ENCODE measurements around the gene SS18L1.

SS18L1 gene

DNA sequence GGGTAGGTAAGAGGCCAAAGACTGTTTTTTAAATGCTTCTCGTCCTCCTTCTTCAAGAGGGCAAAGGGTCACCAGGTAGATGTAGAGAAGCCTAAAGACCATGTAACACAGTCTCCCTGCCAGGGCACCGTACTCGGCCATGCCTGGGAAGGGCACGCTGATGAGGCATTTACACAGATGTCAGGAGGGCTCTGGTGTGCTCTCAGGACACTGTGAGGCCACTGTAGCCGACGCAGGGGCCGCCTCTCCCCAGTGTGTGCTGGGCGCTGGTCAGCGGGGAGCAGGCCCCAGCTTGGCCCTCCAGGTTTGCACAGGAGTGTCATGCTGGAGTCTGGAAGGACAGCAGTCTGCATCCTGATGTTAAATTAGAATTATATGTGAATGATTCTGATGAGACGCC is 32.1 kb downstream of the SS18L1 start:
- no peak for DNase-seq

- no peak for DNase-seq
Observed at GRCh38 chr20:62176866-62177265, 33.3 kb downstream of the SS18L1 start.

DNA sequence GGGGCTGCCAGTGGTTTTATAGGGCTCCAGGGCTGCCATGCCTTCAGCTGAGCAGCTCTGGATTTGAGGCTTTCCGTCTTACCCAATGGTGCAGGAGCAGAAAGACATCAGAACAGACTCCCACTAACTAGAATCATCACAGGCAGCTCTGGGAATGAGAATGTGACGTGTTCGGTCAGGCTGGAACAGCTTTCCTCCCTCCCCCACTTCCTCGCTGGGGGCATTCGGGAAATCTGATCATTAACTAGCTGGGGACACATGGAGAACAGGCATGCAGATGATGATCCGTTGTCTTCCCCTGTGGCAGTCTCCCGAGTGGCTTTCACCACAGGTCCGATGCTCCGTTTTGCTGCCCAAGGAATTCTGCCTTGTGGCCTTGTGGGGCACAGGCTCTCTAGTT is 33.7 kb downstream of the SS18L1 start:
- no peak for DNase-seq

DNA sequence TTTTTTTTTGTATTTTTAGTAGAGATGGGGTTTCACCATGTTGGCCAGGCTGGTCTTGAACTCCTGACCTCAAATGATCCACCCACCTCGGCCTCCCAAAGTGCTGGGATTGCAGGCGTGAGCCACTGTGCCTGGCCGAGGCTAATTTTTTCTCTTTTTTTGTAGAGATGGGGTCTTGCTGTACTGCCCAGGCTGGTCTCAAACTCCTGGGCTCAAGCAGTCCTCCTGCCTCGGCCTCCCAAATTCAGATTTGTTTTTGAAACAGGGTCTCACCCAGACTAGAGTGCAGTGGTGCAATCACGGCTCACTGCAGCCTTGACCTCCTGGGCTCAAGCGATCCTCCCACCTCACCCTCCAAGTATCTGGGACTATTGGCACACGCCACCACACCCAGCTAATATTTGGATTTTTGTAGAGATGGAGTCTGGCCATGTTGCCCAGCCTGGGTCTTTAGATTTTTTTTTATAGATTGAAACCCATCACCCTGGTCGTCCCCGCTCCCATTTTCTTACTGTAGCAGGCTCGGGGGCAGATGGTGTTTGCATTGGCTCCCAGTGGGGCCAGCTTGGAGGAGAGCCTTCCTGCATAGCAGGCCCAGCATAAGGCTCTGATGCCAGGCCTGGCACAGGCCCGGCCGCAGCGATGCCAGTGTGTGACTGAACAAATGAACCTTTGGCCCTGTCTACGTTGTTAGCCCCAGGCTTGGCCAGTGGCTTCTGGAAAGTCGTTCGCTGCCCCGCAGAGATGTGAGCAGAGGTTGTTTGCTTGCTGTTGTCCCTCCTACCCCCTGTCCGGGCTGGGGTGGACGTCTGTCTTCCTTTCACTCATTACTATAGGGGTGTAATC is 35.0 kb downstream of the SS18L1 start:
- no peak for DNase-seq

- DNase-seq = no peak
Observed at GRCh38 chr20:62179162-62179504, 35.6 kb downstream of the SS18L1 start.

DNA sequence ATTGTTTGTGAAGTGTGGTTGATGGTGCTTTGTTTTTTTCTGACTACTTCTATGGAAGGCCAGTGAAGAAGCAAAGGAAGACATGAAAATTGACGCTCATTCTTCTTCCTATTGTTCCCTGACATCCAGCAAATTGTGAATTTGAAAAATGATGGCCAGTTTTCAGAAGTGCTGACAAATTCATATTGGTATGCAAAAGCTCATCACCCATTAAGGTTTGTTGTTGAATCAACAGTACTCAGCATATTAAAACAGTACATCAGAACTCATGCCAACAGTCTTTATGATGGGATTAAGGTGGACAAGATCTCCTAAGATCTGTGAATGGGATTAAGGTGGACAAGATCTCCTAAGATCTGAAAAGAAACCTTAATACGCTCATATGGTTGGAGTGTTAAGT is 38.2 kb downstream of the SS18L1 start:
- no peak for DNase-seq

DNA sequence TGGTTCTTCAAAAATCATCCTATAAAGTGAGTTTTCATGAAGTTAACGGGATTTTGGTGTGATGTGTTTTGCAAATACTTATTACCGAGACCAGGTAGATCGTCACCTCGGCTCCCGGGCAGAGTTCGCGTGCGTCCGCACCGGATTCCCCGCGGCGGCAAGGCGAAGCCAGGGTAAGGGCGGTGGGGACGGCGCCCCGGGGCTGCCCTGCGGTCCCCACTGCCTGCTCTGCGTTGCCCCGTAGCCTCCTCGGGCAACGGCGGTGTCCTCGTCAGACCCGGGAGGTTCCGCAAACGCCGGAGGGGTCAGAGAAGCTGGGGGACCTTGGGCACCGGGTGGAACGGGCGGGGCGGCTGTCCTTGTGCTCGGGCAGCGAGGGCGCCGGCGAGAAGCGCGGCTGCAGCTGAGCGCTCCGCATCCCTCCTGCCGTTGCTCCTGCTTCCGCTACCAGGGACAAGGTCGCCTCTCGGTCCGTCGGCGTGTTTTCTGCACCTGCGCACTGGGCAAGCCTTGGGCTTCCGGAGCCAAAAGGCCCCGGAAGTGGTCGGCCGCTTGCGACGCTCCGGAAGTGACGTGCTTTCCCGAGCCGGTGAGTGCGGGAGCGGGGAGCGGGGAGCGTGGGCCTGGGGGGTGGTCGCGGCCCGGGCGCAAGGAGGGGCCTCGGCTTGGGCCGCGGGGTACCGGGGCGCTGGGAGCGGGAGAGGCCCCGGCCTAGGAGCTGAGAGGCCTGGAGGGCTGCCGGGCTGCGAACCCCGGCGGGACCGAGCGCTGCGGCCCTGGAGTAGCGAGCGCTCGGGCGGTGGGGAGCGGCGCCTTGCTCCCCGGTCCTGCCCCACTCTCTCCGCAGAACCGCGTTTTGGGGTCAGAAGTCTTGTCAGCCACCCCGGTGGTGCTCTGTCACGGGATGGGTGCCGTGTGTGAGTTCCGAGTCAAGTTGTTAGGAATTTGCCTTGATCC is 39.2 kb downstream of the SS18L1 start, which contains the start of gene MTG2:
TSS of gene MTG2 (plus strand) at position 560 of the 957 bp plus-strand sequence. CDS start 10,393 bp downstream, outside the sequence.
- DNase-seq = peak; percentile 95

DNA sequence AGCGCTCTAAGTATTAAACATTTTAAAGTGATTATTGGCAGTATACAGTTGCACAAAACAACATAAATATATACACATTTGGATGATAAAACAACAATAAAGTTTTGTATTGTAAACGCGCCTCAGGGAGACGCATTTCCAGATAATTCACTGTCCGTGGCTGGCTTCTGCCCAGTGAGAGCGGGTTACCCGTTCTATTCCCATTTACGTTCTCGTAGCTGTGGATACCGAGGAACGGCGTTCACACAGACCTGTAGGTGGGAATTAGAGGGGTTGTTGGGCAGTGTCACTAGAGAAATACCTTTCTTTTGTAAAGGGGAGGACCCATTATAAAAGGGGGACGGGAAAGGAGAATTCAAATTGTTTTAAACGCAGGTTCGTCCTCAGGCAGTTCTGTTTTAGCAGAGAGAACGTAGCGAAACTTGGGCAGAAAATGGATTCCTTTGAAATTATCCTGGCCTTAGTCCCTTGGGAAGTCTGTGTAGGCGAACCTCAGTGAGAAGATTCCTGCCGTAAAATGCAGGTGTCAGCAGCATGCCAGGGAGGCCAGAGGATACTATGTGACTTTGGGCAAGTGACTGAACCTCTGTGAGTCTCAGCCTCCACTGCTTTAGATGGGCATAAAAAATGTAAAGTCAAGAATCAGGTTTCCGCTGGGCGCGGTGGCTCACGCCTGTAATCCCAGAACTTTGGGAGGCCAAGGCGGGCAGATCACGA is 40.0 kb downstream of the SS18L1 start:
- DNase-seq = no peak

DNA sequence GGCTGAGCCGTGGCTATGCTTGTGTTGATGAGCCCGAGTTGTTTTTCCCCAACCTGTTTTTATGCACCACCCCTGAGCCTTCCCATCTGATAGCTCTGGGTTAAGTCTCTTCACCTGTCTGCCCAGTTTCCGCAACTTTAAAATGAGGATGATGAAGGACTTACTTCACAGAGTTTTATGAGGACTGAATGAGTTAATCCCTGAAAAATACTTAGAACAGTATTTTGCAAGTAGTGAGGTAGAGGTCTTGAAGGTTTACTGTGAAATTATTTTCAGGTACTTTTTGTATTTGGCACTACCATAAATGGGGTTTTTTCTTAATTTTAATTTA is 42.5 kb downstream of the SS18L1 start:
- DNase-seq = no peak

DNA sequence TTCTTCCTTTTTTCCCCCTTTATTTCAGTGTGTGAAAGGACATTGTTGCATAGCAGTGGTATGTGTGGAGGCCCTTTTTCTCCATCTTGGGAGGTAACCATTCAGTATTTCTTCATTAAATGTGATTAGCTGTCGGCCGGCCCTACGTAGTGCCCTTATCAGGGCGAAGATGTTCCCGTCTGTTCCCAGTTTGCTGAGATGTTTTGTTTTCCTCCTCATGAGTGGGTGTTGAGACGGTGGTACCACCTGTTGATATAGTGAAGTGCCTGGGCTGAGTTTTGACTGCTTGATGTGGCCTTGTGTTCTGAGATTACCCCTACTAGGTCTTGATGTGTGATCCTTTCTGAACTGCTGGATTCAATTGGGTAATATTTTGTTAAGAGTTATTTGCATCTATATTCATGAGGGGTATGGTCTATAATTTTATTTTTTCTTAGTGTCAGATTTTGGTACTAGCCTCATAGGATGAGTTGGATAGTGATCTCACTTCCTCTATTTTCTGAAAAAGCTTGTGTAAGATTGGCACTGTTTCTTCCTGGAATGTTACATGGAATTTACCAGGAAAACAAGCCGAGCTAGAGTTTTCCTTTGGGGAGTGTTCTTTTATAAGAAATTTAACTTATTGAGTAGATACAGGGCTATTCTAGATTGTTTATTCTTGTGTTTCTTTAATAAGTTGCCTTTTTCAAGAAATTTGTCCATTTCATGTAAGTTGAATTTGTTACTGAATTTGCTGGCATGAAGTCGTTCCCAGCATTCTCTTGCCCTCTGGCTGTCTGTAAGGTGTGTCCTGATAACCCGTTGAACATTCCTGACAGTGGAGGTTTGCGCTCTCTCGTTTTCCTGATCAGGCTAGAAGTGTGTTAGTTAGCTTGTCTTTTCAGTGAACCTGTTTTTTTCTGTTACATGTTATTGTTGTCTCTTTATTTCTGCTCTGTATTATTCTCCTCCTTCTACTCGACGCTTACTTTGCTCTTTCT is 43.6 kb downstream of the SS18L1 start:
- no peak for DNase-seq

DNA sequence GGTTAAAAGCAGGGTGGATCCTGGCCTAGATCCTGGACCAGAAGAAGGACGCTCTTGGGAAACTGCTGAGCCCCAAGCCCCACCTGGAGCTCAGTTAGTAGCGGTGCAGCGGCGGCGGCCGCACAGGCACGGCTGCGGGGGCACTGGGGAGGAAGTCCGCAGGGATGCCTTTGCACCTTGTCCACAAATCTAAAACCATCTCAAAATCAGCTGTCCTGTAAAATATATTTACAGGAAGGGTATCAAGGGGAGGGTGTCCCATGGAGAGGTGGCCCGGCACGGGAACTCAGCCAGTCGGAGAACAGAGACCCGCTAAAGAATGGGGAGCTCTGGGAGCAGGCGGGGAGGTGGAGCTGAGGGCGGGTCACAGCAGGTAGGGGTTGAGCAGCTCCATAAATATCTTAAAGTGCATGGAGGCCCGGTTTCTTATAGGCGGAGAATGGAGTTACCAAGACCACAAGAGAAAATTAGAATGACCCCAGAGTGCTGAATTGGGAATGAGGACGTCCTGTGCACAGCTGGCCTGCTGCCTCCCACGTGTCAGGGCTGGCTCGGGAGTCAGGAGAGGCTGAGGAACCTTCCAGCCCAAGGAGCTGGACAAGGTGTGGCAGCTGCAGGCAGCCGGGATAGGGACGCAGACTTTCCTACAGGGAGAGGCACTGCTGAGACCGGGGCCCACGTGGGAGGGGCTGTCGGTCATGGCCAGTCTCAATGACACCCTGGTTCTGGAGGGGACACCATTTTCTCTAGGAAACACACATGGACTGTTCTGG is 47.3 kb downstream of the SS18L1 start:
- no peak for DNase-seq

DNA sequence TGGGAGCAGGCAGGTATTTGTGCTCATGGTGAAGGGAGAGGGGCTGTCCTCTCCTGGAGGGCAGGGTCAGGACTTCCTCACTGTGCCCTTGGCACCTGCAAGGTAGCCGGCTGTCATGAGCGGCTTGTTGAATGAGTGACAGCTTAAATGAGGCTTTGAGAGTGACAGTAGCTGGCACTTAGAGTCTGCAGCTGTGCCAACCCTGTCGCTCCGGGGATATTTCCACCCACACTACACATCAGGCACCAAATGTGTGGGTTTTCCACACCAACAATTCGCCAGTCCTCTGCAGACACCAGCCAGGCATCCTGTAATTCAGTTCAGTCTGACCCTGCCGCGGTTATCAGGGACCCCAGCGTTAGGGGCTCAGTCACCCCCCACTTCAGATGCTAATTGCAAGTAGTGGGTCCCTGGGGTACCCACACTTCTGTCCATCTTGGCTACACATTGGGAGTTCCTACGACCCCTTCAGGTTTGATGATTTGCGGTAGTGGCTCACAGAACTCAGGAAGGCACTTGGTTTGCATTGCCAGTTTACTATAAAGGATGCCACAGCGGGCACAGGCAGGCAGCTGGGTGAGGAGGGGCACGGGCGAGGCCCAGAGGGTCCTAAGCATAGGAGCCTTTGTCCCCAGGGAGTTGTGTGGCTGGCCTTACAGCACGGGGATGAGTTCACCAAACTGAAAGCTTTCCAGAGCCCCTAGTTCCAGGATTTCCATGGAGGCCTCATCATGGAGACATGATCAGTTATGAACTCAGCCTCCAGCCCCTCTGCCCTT is 48.4 kb downstream of the SS18L1 start:
- no peak for DNase-seq

DNA sequence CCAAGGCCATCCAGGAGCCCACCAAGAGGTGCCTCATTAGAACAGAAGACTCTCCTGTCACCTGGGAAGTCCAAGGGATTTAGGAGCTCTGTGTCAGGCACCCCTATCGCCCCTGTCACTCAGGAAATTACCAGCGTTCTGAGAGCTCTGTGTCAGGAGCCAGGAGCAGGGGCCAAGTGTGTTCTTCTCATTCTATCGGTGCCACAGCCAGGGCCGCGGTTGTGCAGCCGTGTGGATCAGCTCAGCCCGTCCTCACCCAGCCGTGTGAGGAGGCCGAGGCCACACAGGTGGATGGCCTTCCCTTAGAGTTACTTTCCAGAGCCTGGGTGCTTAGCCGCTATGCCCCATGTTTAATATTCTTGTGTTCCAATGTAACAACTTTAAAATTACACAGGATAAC is 49.1 kb downstream of the SS18L1 start:
- DNase-seq = no peak

GRCh38 chr20:62193079-62194025 is 49.8 kb downstream of the SS18L1 start:
- DNase-seq = no peak

- DNase-seq = no peak
Observed at GRCh38 chr20:62195075-62195405, 51.5 kb downstream of the SS18L1 start.

GRCh38 chr20:62195736-62196135 is 52.2 kb downstream of the SS18L1 start:
- DNase-seq = no peak

GRCh38 chr20:62196286-62196685 is 52.7 kb downstream of the SS18L1 start:
- DNase-seq = no peak

DNA sequence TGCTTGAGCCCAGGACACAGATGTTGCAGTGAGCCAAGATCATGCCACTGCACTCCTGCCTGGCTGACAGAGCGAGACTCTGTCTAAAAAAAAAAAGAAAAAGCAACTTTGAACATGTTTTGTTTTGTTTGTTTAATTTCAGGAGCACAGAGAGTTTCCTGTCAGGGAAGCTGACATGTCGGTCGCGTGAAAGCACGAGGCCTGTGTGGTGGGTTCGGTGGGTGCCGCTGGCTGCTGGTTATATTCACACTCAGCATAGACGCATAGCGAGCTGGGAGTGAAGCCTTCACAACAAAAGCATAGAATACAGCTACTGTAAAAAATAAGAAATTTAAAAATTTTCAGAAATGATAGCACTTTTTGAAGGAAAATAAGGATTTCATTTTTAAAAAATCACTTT is 53.7 kb downstream of the SS18L1 start:
- DNase-seq = no peak

DNA sequence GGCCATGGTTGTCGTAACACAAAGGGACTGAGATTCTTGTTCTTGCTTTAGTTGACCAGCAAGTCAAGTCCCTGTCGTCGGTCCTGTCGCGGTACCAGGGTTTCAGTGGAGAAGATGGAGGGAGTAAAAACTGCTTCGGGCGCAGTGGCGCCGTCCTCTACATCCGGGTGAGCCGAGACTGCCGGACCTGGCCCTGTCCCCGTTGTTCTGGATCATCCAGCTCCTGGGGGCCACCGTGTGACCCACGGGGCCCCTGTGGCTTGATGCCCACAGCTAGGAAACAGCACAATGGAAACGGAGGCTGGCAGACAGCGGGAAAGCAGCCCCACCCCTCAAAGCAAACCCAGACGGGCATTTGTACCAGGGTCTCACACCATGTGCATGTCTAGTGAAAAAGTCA is 54.2 kb downstream of the SS18L1 start:
- DNase-seq = no peak

Measured in activated T-cell treated with anti-CD3 and anti-CD28 coated beads, Interleukin-2, amount 50 U/mL, for 48 hours (primary cell).